GM23248 (cell line): ENCODE results near the gene ZBED4. TPM values are rescaled to one million over a fixed set of nuclear protein-coding genes. Genes with fewer than 3 reads are reported as not detected.

Source experiments
- DNase-seq: peaks from one replicate; pipeline ENCODE4 v3.0.0-alpha.2; 2015
- H2AFZ ChIP-seq: fragments of 200-600 bp; sonication (generic); 2 replicates; pipeline ENCODE4 v1.6.1; 2016; ENCODE audit warnings: antibody characterized with exemption
- H3F3A ChIP-seq: fragments of 200-600 bp; sonication (generic); 2 replicates; pipeline ENCODE4 v1.6.1; 2016; ENCODE audit warnings: mild to moderate bottlenecking, antibody characterized with exemption, mixed run types; ENCODE audit not compliant: insufficient read depth
- H3K27ac ChIP-seq: fragments of 200-600 bp; sonication (generic); 2 replicates; pipeline ENCODE4 v1.5.1; 2016; ENCODE audit warnings: mild to moderate bottlenecking
- H3K27me3 ChIP-seq: fragments of 200-600 bp; sonication (generic); replicated peaks from 2 replicates; pipeline ENCODE4 v1.6.1; 2016; ENCODE audit warnings: mild to moderate bottlenecking; ENCODE audit not compliant: insufficient read depth
- H3K36me3 ChIP-seq: fragments of 200-600 bp; sonication (generic); 2 replicates; pipeline ENCODE4 v1.6.1; 2016; ENCODE audit warnings: low read depth, mild to moderate bottlenecking
- H3K4me1 ChIP-seq: fragments of 200-600 bp; sonication (generic); 2 replicates; pipeline ENCODE4 v1.6.1; 2016; ENCODE audit warnings: mild to moderate bottlenecking; ENCODE audit not compliant: insufficient read depth
- H3K4me2 ChIP-seq: fragments of 200-600 bp; sonication (generic); one replicate; pipeline ENCODE4 v1.6.1; 2016; ENCODE audit warnings: mild to moderate bottlenecking; ENCODE audit not compliant: unreplicated experiment
- H3K4me3 ChIP-seq: fragments of 200-600 bp; sonication (generic); 2 replicates; pipeline ENCODE4 v1.5.1; 2016; ENCODE audit warnings: mild to moderate bottlenecking
- H3K79me2 ChIP-seq: fragments of 200-600 bp; sonication (generic); 2 replicates; pipeline ENCODE4 v1.6.1; 2016; ENCODE audit warnings: mild to moderate bottlenecking; ENCODE audit not compliant: insufficient read depth
- H3K9ac ChIP-seq: fragments of 200-600 bp; sonication (generic); 2 replicates; pipeline ENCODE4 v1.6.1; 2016; ENCODE audit warnings: mild to moderate bottlenecking
- H3K9me2 ChIP-seq: fragments of 200-600 bp; sonication (generic); 2 replicates; pipeline ENCODE4 v1.6.1; 2016; ENCODE audit warnings: mixed run types, mild to moderate bottlenecking, moderate library complexity; ENCODE audit not compliant: insufficient read depth
- H3K9me3 ChIP-seq: fragments of 200-600 bp; sonication (generic); one replicate; pipeline ENCODE4 v1.6.1; 2017; ENCODE audit warnings: low read depth
- H4K20me1 ChIP-seq: fragments of 200-600 bp; sonication (generic); 2 replicates; pipeline ENCODE4 v1.6.0; 2016; ENCODE audit not compliant: insufficient read depth
- EZH2 ChIP-seq: fragments of 200-600 bp; sonication (generic); IDR thresholded peaks from 2 replicates; pipeline ENCODE4 v1.6.1; 2018; ENCODE audit warnings: antibody characterized with exemption, mild to moderate bottlenecking; ENCODE audit not compliant: insufficient read depth, poor library complexity, severe bottlenecking
- EZH2phosphoT487 ChIP-seq: fragments of 200-600 bp; sonication (generic); IDR thresholded peaks from 2 replicates; pipeline ENCODE4 v1.6.1; 2018; ENCODE audit warnings: antibody characterized with exemption, moderate library complexity, mild to moderate bottlenecking, low read depth; ENCODE audit not compliant: insufficient read depth
- WGBS, 2 experiments: methylation state at CpG; one replicate each; pipeline ENCODE4 v1.1.6; 2015 to 2017; ENCODE audit warnings: low lambda C conversion rate in 2 of 2, low coverage in 1 of 2; ENCODE audit errors: missing lambda C conversion rate in 2 of 2; 5-methylcytosine and 5-hydroxymethylcytosine counted together
- in situ Hi-C: fragments of 300-500 bp; cut with MboI; formaldehyde crosslinking; loops from 2 replicates; pipeline ENCODE4 v1.15.0; 2020
- polyA plus RNA-seq: library from polyadenylated mRNA; unstranded; fragments of >200 nt; fragmentation: Nextera tagmentation; extraction: Ambion mirVana; gene quantifications from 2 replicates; pipeline ENCODE4 v1.2.1, GENCODE V29; 2016
- total RNA-seq: library from RNA; depleted of rRNA; stranded (reverse); fragments of >200 nt; shearing (Covaris generic); gene quantifications from 2 replicates; pipeline ENCODE4 v1.2.3, GENCODE V29; 2014

ZBED4 gene
- total and polyA plus RNA-seq, 2 experiments from 2014 or later, result 5.0 to 7.7 TPM

DNA sequence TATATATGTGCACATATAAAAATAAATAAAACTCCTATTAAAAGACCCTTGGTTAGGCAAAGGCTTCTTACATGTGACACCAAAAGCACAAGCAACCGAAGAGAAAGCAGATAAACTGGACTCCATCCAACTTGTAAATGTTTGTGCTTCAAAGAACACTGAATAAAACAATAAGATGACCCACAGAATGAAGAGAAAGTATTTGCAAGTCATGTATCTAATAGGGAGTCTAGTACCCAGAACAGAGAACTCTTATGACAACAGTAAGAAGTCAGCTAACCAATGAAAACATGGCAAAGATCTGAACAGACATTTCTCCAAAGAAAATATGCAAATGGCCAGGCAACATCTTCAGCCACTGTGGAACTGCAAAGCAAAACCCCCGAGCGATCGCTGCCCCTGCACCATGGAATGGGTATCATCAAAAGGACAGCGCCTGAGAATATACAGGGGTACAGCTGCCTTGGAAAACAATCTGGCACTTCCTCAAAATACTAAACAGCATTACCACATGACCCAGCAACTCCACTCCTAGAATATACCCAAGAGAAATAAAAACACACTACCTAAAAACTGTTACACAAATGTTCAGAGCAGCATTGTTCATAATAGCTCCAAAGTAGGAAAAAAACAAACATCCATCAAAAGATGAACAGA lies 43.2 kb upstream of the ZBED4 start:
- no peaks in the 10 kb centered on the region; the same call in 1 of the 2 replicates for H3K36me3 ChIP-seq
- no peak overlapping the region for H3K9ac ChIP-seq
- H3K4me2 ChIP-seq, result no peak overlapping the region
- H4K20me1 ChIP-seq, result peaks cover 55% of the 10 kb centered on the region
- no peak overlapping the region for H3K27ac ChIP-seq
- no peaks in the 10 kb centered on the region for H3K27me3 ChIP-seq
- in situ Hi-C loops, result no loop called here
- DNase-seq, result no peak
- H3K79me2 ChIP-seq, result peaks cover 100% of the 10 kb centered on the region
- H2AFZ ChIP-seq, result no peak overlapping the region
- no peak for TF ChIP-seq EZH2phosphoT487
- TF ChIP-seq EZH2, result no peak
- 83 to 87% methylated on average over 5 of the region's 5 CpGs for WGBS, 2 experiments
- H3K4me3 ChIP-seq, result no peak overlapping the region
- H3K4me1 ChIP-seq, result peaks cover 4% of the 10 kb centered on the region; the same call in 1 of the 2 replicates
- H3F3A ChIP-seq, result peaks cover 24% of the 10 kb centered on the region
- H3K9me3 ChIP-seq, result no peaks in the 10 kb centered on the region
- H3K9me2 ChIP-seq, result no peaks in the 10 kb centered on the region

DNA sequence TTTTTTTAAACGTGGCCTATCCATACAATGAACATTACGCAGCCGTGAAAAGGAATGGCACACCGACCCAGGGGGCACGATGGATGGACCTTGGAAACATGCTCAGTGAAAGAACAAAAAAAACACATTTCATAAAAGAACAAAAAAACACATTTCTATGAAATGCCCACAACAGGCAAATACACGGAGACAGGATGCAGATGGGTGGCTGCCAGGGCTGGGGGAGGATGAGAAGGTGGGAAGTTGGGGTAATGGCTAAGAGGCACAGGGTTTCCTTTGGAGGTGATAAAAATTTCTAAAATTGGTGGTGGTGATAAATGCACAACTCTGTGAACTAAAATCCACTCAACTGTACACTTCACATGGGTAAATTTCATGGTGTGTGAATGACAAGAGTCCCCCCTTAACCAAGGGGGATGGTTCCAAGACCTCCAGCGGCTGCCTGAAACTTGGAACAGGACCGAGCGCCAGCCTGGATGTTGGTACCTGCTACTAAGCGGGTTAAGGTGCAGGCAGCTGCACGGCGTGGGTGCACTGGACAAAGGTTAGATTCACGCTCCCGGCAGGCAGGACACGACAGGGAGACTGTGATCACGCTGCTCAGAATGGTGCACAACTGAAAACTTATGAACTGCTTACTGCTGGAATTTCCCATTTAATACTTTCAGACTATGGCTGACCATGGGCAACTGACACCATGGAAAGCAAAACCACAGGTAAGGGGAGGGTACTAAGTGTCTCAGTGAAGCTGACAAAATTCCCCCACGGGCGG lies 42.4 kb upstream of the ZBED4 start:
- no peaks in the 10 kb centered on the region for H3K9me3 ChIP-seq
- in situ Hi-C loops, result no loop called here
- WGBS, 2 experiments, result 94 to 99% methylated on average over 17 to 18 of the region's 18 CpGs
- H3K79me2 ChIP-seq, result peaks cover 100% of the 10 kb centered on the region
- no peak overlapping the region for H3K9ac ChIP-seq
- no peak for TF ChIP-seq EZH2phosphoT487
- no peak overlapping the region for H3K4me3 ChIP-seq
- peaks cover 24% of the 10 kb centered on the region for H3F3A ChIP-seq
- no peak overlapping the region for H3K27ac ChIP-seq
- H3K4me1 ChIP-seq, result peaks cover 4% of the 10 kb centered on the region; the same call in 1 of the 2 replicates
- peaks cover 55% of the 10 kb centered on the region for H4K20me1 ChIP-seq
- H3K27me3 ChIP-seq, result no peaks in the 10 kb centered on the region
- no peak for DNase-seq
- H2AFZ ChIP-seq, result no peak overlapping the region
- no peak overlapping the region for H3K4me2 ChIP-seq
- no peaks in the 10 kb centered on the region for H3K9me2 ChIP-seq
- H3K36me3 ChIP-seq, result no peaks in the 10 kb centered on the region; the same call in 1 of the 2 replicates

DNA sequence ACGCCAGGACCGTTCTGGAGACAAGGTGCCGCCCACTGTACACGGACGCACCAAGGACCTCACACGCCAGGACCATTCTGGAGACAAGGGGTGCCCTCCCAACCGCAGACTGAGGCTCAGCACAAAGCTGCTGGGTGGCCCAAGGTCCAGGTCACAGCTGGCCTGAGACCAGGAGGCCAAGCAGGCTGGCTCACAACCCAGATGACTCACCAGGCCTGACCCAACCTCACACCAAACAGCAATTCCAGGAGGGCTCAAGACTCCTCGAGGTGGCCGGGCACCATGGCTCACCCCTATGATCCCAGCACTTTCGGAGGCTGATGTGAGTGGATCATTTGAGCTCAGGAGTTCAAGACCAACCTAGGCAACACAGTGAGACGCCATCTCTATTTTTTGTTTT lies 40.8 kb upstream of the ZBED4 start:
- H3K9ac ChIP-seq, result no peak overlapping the region
- in situ Hi-C loops, result no loop called here
- H3K4me1 ChIP-seq, result peaks cover 4% of the 10 kb centered on the region; the same call in 1 of the 2 replicates
- peaks cover 6% of the 10 kb centered on the region; the same call in 1 of the 2 replicates for H3K36me3 ChIP-seq
- WGBS, 2 experiments, result 91 to 94% methylated on average over 11 of the region's 11 CpGs
- H4K20me1 ChIP-seq, result peaks cover 54% of the 10 kb centered on the region
- H3F3A ChIP-seq, result peaks cover 21% of the 10 kb centered on the region
- no peak for TF ChIP-seq EZH2phosphoT487
- no peak for TF ChIP-seq EZH2
- H3K9me2 ChIP-seq, result no peaks in the 10 kb centered on the region
- H3K79me2 ChIP-seq, result peaks cover 100% of the 10 kb centered on the region
- H2AFZ ChIP-seq, result no peak overlapping the region
- H3K27me3 ChIP-seq, result no peaks in the 10 kb centered on the region
- H3K27ac ChIP-seq, result no peak overlapping the region
- no peaks in the 10 kb centered on the region for H3K9me3 ChIP-seq
- H3K4me3 ChIP-seq, result no peak overlapping the region
- H3K4me2 ChIP-seq, result no peak overlapping the region
- peak; percentile 51 for DNase-seq

DNA sequence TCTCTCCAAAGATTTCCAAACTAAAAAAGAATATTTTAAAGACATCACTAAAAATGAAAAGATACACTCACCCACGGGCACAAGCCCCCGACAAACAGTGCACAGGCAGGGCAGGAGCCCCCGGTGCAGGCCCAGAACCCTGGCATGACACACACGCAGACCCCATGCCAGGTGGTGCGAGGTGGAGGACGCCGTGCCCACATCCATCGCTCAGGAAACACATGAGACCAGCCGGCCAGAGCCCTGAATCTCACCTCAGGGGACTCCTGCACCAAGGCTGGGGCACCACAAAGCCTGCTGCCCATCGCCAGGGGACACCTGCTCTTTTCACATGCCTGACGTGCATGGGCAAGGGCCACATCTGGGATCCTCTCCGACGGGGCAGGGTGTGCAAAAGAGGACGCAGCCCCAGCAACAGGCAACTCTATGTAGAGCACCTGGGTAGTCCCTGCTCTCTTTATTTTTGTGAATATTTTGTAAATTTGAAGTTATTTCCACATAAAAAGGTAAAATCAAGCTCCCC lies 39.4 kb upstream of the ZBED4 start:
- WGBS, 2 experiments, result 93% methylated on average over 14 of the region's 14 CpGs
- DNase-seq, result no peak
- H3K27ac ChIP-seq, result no peak overlapping the region
- H3K4me3 ChIP-seq, result no peak overlapping the region
- in situ Hi-C loops, result no loop called here
- H3K9me2 ChIP-seq, result no peaks in the 10 kb centered on the region
- no peak for TF ChIP-seq EZH2
- H4K20me1 ChIP-seq, result peaks cover 49% of the 10 kb centered on the region
- no peaks in the 10 kb centered on the region for H3K27me3 ChIP-seq
- peaks cover 16% of the 10 kb centered on the region for H3F3A ChIP-seq
- peaks cover 100% of the 10 kb centered on the region for H3K79me2 ChIP-seq
- H2AFZ ChIP-seq, result no peak overlapping the region
- H3K4me1 ChIP-seq, result peaks cover 4% of the 10 kb centered on the region; the same call in 1 of the 2 replicates
- no peaks in the 10 kb centered on the region for H3K9me3 ChIP-seq
- peaks cover 19% of the 10 kb centered on the region; the same call in 1 of the 2 replicates for H3K36me3 ChIP-seq
- no peak overlapping the region for H3K9ac ChIP-seq
- H3K4me2 ChIP-seq, result no peak overlapping the region
